ENCODE data around the gene MYO9A.

MYO9A gene

GRCh38 chr15:71809346-71809745, 308.6 kb downstream of the MYO9A start:
- DNase-seq (ENCODE audit: low read depth): no peak

GRCh38 chr15:71808311-71809020, 309.5 kb downstream of the MYO9A start:
- DNase-seq (ENCODE audit: low read depth): no peak

- peak; percentile 23 for DNase-seq (ENCODE audit: low read depth)
Observed at GRCh38 chr15:71807691-71808091, 310.3 kb downstream of the MYO9A start.

- no peak for DNase-seq (ENCODE audit: low read depth)
Observed at GRCh38 chr15:71807125-71807629, 310.8 kb downstream of the MYO9A start.

GRCh38 chr15:71806452-71806931, 311.5 kb downstream of the MYO9A start:
- DNase-seq (ENCODE audit: low read depth): peak; percentile 26

- DNase-seq (ENCODE audit: low read depth): no peak
Observed at GRCh38 chr15:71804695-71805470, 313.1 kb downstream of the MYO9A start.

- DNase-seq (ENCODE audit: low read depth): no peak
Observed at GRCh38 chr15:71804226-71804625, 313.7 kb downstream of the MYO9A start.

- no peak for DNase-seq (ENCODE audit: low read depth)
Observed at GRCh38 chr15:71802770-71803169, 315.2 kb downstream of the MYO9A start.

GRCh38 chr15:71801935-71802655, 315.9 kb downstream of the MYO9A start:
- no peak for DNase-seq (ENCODE audit: low read depth)

- DNase-seq (ENCODE audit: low read depth): peak; percentile 71
Observed at GRCh38 chr15:71800835-71801745, 316.9 kb downstream of the MYO9A start.

- DNase-seq (ENCODE audit: low read depth): no peak
Observed at GRCh38 chr15:71800190-71800589, 317.8 kb downstream of the MYO9A start.

GRCh38 chr15:71798641-71799040, 319.3 kb downstream of the MYO9A start:
- no peak for DNase-seq (ENCODE audit: low read depth)

GRCh38 chr15:71792521-71792920, 325.4 kb downstream of the MYO9A start:
- peak; percentile 83 for DNase-seq (ENCODE audit: low read depth)

- no peak for DNase-seq (ENCODE audit: low read depth)
Observed at GRCh38 chr15:71791975-71792374, 326.0 kb downstream of the MYO9A start.

GRCh38 chr15:71790081-71790480, 327.9 kb downstream of the MYO9A start:
- DNase-seq (ENCODE audit: low read depth): peak; percentile 67

GRCh38 chr15:71789616-71790015, 328.3 kb downstream of the MYO9A start:
- no peak for DNase-seq (ENCODE audit: low read depth)

- DNase-seq (ENCODE audit: low read depth): peak; percentile 62
Observed at GRCh38 chr15:71788646-71789579, 329.0 kb downstream of the MYO9A start.

GRCh38 chr15:71786673-71787072, 331.3 kb downstream of the MYO9A start:
- DNase-seq (ENCODE audit: low read depth): no peak

- DNase-seq (ENCODE audit: low read depth): no peak
Observed at GRCh38 chr15:71785996-71786395, 332.0 kb downstream of the MYO9A start.

GRCh38 chr15:71784719-71785118, 333.2 kb downstream of the MYO9A start:
- no peak for DNase-seq (ENCODE audit: low read depth)

Data from amniotic epithelial cell (primary cell).